Endothelial cell of umbilical vein (primary cell): ENCODE measurements around the gene SLC28A1. TPM values are rescaled to one million over a fixed set of nuclear protein-coding genes. Genes with fewer than 3 reads are reported as not detected.

Experiments used
- BruUV-seq: library from RNA; stranded (reverse); fragments of 400-500 nt; replicated peaks from 2 replicates; lab custom pipeline; 2021; lab: Mats Ljungman, UMichigan
- CTCF ChIA-PET: fragments of 300-600, 350-600 bp; sonication (Branson Sonifier 250); formaldehyde crosslinking; loops from one replicate; lab custom pipeline; 2021; ENCODE audit warnings: antibody characterized with exemption, inconsistent platforms; lab: Charles Lee
- POLR2A ChIA-PET: fragments of 300-600, 350-600 bp; sonication (Branson Sonifier 250); formaldehyde crosslinking; loops from one replicate; lab custom pipeline; 2021; ENCODE audit warnings: antibody characterized with exemption, inconsistent platforms; lab: Charles Lee
- DNase-seq: peaks from one replicate; pipeline ENCODE4 v3.0.0-alpha.2; 2011; ENCODE audit warnings: low read depth, low spot score
- FAIRE-seq: peaks from 2 replicates; lab custom pipeline; 2011; peaks lifted over from hg19 to GRCh38; lab: Jason Lieb, UNC
- H2AFZ ChIP-seq: 2 replicates; pipeline ENCODE4 v1.6.0; 2012; ENCODE audit warnings: low read depth, low read length, control low read depth, inconsistent platforms
- H3K27ac ChIP-seq: 2 replicates; pipeline ENCODE4 v1.5.1; 2011; ENCODE audit warnings: low read depth, mild to moderate bottlenecking, control low read depth, low read length, moderate library complexity; ENCODE audit not compliant: insufficient read depth
- H3K27me3 ChIP-seq, 2 experiments: 2 replicates each; pipeline versions ENCODE4 v1.6.0 to v1.6.1; 2011; ENCODE audit warnings: low read length in 2 of 2, mixed read lengths in 1 of 2; ENCODE audit not compliant: control insufficient read depth in 2 of 2, insufficient read depth in 2 of 2
- H3K36me3 ChIP-seq, 2 experiments: 2 replicates in 1 of 2; 3 replicates in 1 of 2; pipeline ENCODE4 v1.5.1; 2011; ENCODE audit warnings: low read length in 2 of 2, mild to moderate bottlenecking in 1 of 2, moderate library complexity in 1 of 2; ENCODE audit not compliant: control insufficient read depth in 2 of 2, insufficient read depth in 2 of 2; ENCODE audit errors: extremely low read depth in 1 of 2
- H3K4me1 ChIP-seq: 3 replicates; pipeline ENCODE4 v1.5.1; 2011; ENCODE audit warnings: mild to moderate bottlenecking, low read length; ENCODE audit not compliant: control insufficient read depth, insufficient read depth; ENCODE audit errors: extremely low read depth
- H3K4me2 ChIP-seq: 2 replicates; pipeline ENCODE4 v1.6.1; 2011; ENCODE audit warnings: low read length, control low read depth, mixed read lengths; ENCODE audit not compliant: insufficient read depth
- H3K4me3 ChIP-seq, 3 experiments: fragments of 200-600 bp in 1 of 3; sonication (generic), shearing (Covaris generic) in 1 of 3; replicated peaks in 1 of 3; 2 replicates each; pipeline ENCODE4 v1.5.1; 2011 to 2016; ENCODE audit warnings: control low read depth in 3 of 3, low read length in 3 of 3, mild to moderate bottlenecking in 2 of 3, inconsistent platforms in 1 of 3, low read depth in 1 of 3, moderate library complexity in 1 of 3; ENCODE audit not compliant: insufficient read depth in 1 of 3
- H3K79me2 ChIP-seq: 2 replicates; pipeline ENCODE4 v1.6.0; 2012; ENCODE audit warnings: low read length, inconsistent platforms; ENCODE audit not compliant: control insufficient read depth, insufficient read depth
- H3K9ac ChIP-seq: replicated peaks from 2 replicates; pipeline ENCODE3; 2011; ENCODE audit warnings: low read length, control low read depth; ENCODE audit not compliant: insufficient read depth; ENCODE audit errors: extremely low read depth
- H3K9me1 ChIP-seq: replicated peaks from 3 replicates; pipeline ENCODE4 v1.6.0; 2011; ENCODE audit warnings: mild to moderate bottlenecking, low read length; ENCODE audit not compliant: control insufficient read depth, insufficient read depth; ENCODE audit errors: extremely low read depth
- H3K9me3 ChIP-seq: replicated peaks from 2 replicates; pipeline ENCODE4 v1.5.1; 2012; ENCODE audit warnings: low read length, inconsistent platforms; ENCODE audit not compliant: control insufficient read depth, insufficient read depth
- H4K20me1 ChIP-seq: replicated peaks from 2 replicates; pipeline ENCODE3; 2011; ENCODE audit warnings: mild to moderate bottlenecking, low read length; ENCODE audit not compliant: control insufficient read depth, insufficient read depth; ENCODE audit errors: extremely low read depth
- CTCF ChIP-seq, 2 donors: IDR thresholded peaks; 1 replicate in 1 of 2; 2 replicates in 1 of 2; pipeline ENCODE4 v1.5.1; 2011; ENCODE audit warnings: low read length in 2 of 2, mild to moderate bottlenecking in 2 of 2, moderate library complexity in 2 of 2, control low read depth in 1 of 2, inconsistent platforms in 1 of 2, low read depth in 1 of 2; ENCODE audit not compliant: insufficient read depth in 1 of 2; ENCODE audit errors: extremely low read depth in 1 of 2
- EZH2 ChIP-seq: IDR thresholded peaks from 2 replicates; pipeline ENCODE4 v1.6.1; 2012; ENCODE audit warnings: borderline replicate concordance, low read depth, mild to moderate bottlenecking, moderate library complexity, low read length, inconsistent platforms; ENCODE audit not compliant: severe bottlenecking
- GATA2 ChIP-seq: IDR thresholded peaks from 2 replicates; pipeline ENCODE4 v1.7.0; 2011; ENCODE audit warnings: low read depth, mild to moderate bottlenecking, moderate library complexity, mixed read lengths, low read length; ENCODE audit not compliant: insufficient read length, insufficient read depth
- JUN ChIP-seq: IDR thresholded peaks from 2 replicates; pipeline ENCODE4 v1.6.1; 2011; ENCODE audit warnings: borderline replicate concordance, low read depth; ENCODE audit not compliant: insufficient read length, insufficient read depth
- MAX ChIP-seq: IDR thresholded peaks from 2 replicates; pipeline ENCODE4 v1.6.1; 2011; ENCODE audit not compliant: insufficient read depth, insufficient read length
- MYC ChIP-seq: IDR thresholded peaks from one replicate; pipeline ENCODE4 v1.6.1; 2011; ENCODE audit warnings: mild to moderate bottlenecking, low read depth, low read length
- POLR2A ChIP-seq: IDR thresholded peaks from 2 replicates; pipeline ENCODE4 v1.6.1; 2012; ENCODE audit warnings: low read depth, mild to moderate bottlenecking, control low read depth, low read length
- POLR2AphosphoS5 ChIP-seq: IDR thresholded peaks from 2 replicates; pipeline ENCODE4 v1.6.1; 2012; ENCODE audit warnings: low read depth, mild to moderate bottlenecking, control low read depth, low read length, moderate library complexity; ENCODE audit not compliant: insufficient read depth
- dilution Hi-C: fragments of 300-500 bp; cut with MboI; formaldehyde crosslinking; loops from one replicate; pipeline ENCODE4 v1.15.0; 2019; ENCODE audit warnings: low sequenced_read_pairs; ENCODE audit not compliant: extremely low pct_ligation_motif_present
- intact Hi-C: fragments of 100-400 bp; cut with micrococcal nuclease; formaldehyde crosslinking; loops from one replicate; pipeline ENCODE4 v1.10.0; 2022
- polyA plus RNA-seq, 4 experiments: library from polyadenylated mRNA; depleted of rRNA in 3 of 4; stranded (reverse) in 3 of 4; unstranded in 1 of 4; fragments of >200 nt; gene quantifications; 2 replicates each; pipeline versions ENCODE4 v1.2.1 to v1.2.3, GENCODE V29; 2011 to 2012; ENCODE audit warnings: missing spikeins in 1 of 4
- total RNA-seq: library from RNA; stranded (reverse); gene quantifications from 2 replicates; pipeline ENCODE4 v1.2.3, GENCODE V29; 2021

Gene SLC28A1
- total and polyA plus RNA-seq, 2 donors (not counting 3 experiments of a cell fraction or from before 2014, with no cell fraction given): not detected

- H3K4me3 ChIP-seq: no peak overlapping the region
- no TSS peak for BruUV-seq
- DNase-seq: peak; percentile 28
Measured at GRCh38 chr15:84840741-84841429, 43.6 kb upstream of the SLC28A1 start.

More at GRCh38 chr15:84840741-84841429, 43.6 kb upstream of the SLC28A1 start:
- Histone ChIP-seq H3K9ac (no peak overlapping the region), H3K27me3 (no peaks in the 10 kb centered on the region), H4K20me1 (no peaks in the 10 kb centered on the region), H3K9me3 (no peaks in the 10 kb centered on the region), H2AFZ (no peak overlapping the region), H3K36me3 (peaks cover 0 to 18% of the 10 kb centered on the region in 2 experiments), H3K79me2 (no peaks in the 10 kb centered on the region), H3K27ac (no peak overlapping the region), H3K4me2 (no peak overlapping the region), H3K9me1 (no peaks in the 10 kb centered on the region), H3K4me1 (no peaks in the 10 kb centered on the region)
- dilution Hi-C loops: loop anchor here (25.0 kb wide), 1 partner anchor 121 kb away; no protein-coding TSS in a partner anchor
- POLR2A ChIA-PET: no interaction called here
- CTCF ChIA-PET: interaction anchor here (0.8 to 1.1 kb wide), 2 partner anchors 87 kb away, joined by 3 to 4 read pairs; no protein-coding TSS in a partner anchor
- no peak for FAIRE-seq
- no peak for TF ChIP-seq JUN
- no peak for TF ChIP-seq GATA2
- no peak for TF ChIP-seq POLR2AphosphoS5
- no peak for TF ChIP-seq MAX
- TF ChIP-seq EZH2: no peak
- no peak for TF ChIP-seq POLR2A
- no peak for TF ChIP-seq MYC
- TF ChIP-seq CTCF (IDR thresholded peaks at IDR 0.05; ENCODE audit: extremely low read depth in 1 of 2, insufficient read depth in 1 of 2, low read depth in 1 of 2, low read length in 2 of 2): no peak
- intact Hi-C loops: no loop called here
